Activated T-cell treated with anti-CD3 and anti-CD28 coated beads for 1 hour (primary cell): ENCODE measurements around the gene NAA38.
A peak's percentile ranks its signal among the peaks of the same experiment; 100 is the strongest.
"Not testable (repeated sequence)": the region's sequence is repeated elsewhere in the genome, so short reads cannot be mapped to it uniquely, and the experiment has no call there.

Source experiments
- DNase-seq: peaks from one replicate; pipeline ENCODE4 v3.0.0-alpha.2; 2020; ENCODE audit warnings: low read depth

NAA38 gene

GRCh38 chr17:7882068-7882467 is 24.7 kb upstream of the NAA38 start:
- DNase-seq = no peak

DNA sequence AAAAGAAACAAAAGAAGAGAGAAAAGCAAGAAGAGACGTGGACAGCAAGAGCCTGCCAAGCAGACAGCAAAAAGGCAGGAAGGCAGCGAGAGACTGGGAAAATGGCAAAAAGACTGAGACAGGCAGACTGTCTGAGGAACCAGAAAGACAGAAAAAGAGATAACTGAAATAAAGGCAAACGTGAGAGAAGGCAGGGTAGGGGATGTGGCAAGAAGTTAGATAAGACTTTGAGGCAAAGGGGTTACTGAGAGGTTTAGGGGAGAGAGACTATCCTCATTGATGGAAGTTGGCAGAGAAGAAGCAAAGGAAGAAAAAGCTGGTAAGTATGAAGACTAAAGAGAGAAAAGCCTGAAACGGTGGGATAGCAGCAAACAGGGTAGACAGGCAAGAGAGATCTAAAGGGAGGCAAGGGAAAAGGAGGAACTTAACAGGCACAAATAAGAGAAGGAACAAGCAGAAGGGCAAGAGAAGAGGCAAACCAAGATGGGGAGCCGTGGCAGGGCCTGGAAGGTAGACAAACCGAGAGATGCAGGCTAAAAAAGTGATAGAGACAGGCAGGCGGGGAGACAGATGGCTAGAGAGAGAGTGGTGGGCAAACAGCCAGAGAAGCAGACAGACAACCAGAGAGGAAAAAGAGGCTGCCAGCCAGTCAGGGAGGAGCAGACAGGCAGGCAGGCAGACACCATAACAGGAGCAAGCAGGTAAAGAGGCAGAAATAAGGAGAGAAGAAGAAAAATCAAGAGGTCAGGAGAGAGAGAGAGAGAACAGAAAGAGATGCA is 24.1 kb upstream of the NAA38 start:
- no peak for DNase-seq

- no peak for DNase-seq
These were observed 22.9 kb upstream of the NAA38 start for GRCh38 chr17:7880076-7880868.

GRCh38 chr17:7878234-7878633 is 20.9 kb upstream of the NAA38 start:
- no peak for DNase-seq

DNA sequence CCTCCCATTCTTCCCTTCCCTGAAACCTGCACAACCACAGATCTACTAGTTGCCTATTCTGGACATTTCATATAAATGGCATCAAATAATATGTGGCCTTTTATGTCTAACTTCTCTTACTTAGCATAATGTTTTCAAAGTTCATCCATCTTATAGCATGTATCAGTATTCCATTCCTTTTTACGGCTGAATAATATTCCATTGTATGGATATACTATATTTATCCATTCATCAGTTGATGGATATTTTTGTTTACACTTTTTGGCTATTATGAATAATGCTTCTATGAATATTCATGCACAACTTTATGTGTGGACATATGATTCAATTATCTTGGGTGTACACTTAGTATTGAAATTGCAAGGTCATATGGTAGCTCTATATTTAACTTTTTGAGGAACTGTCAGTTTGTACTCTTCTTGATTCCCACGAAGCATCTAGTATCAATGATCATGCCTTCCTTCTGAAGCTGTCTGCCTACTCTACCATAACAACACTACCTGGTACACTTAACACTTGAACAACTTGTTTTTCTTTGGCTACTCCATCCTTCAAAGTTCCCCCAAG is 18.5 kb upstream of the NAA38 start:
- no peak for DNase-seq

GRCh38 chr17:7873051-7873450 is 15.7 kb upstream of the NAA38 start:
- DNase-seq = no peak

DNA sequence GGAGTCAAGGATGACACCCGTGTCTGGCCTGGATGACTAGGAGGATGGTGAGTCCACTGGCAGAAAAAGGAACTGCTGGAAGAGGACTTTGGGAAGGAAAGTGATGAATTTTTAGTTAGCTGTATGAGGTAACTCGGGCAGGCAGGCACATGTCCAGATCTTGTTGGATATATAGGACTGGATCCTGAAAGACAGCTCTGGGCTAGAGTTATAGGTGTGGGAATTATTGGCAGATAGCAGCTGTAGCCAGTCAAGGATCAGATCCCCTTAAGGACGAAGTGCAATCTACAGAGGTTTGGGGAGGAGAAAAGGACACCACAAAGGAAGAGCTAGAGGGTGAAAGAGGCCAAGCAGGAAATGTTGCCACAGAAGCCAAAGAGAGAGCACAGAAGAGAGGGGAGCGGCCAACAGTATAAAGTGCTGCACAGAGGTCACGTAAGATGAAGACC is 10.5 kb upstream of the NAA38 start:
- no peak for DNase-seq

DNA sequence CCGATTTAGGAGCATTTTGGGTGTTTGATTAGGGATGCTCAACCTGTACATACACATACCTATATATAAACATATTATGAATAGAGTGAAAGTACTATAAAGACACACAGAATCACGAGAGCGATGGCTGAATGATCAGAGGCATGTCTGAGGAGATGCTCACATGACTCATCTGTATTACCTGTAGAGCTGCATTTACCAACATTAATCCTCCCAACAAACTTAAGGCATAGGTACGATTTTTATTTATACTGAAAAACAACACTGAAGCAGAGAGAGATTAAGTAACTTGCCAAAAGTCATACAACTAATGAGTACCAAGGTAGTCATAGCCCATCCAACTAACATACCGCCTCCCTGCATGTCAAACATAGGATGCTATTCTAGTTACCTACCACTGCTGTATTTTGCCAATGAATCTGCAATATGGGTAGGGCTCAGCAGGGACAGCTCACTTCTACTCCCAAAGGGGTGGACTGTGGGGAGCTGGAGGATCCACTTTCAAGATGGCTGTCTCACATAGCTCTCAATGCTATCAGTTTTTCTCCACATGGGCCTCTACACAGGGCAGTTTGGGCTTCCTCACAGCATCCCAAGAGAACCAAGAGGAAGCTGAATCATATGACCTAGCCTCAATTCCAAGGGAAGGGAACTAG is 7.8 kb upstream of the NAA38 start:
- DNase-seq = no peak

- not testable (repeated sequence) for DNase-seq
These were observed 7.0 kb upstream of the NAA38 start for GRCh38 chr17:7864384-7864783.

- DNase-seq = no peak
These were observed 5.5 kb upstream of the NAA38 start for GRCh38 chr17:7862692-7863437.

- no peak for DNase-seq
These were observed 1.7 kb upstream of the NAA38 start for GRCh38 chr17:7859028-7859427.

DNA sequence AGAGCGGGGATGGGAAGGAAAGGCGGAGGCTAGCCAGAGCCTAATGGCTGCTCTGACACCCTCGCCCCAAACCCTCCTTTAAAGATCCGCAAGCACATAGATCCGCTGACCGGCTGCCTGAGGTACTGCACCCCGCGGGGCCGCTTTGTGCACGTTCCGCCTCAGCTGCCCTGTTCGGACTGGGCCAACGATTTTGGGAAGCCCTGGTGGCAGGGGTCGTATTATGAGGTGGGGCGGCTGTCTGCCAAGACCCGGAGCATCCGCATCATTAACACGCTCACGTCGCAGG is 1.1 kb upstream of the NAA38 start:
- DNase-seq = no peak

DNA sequence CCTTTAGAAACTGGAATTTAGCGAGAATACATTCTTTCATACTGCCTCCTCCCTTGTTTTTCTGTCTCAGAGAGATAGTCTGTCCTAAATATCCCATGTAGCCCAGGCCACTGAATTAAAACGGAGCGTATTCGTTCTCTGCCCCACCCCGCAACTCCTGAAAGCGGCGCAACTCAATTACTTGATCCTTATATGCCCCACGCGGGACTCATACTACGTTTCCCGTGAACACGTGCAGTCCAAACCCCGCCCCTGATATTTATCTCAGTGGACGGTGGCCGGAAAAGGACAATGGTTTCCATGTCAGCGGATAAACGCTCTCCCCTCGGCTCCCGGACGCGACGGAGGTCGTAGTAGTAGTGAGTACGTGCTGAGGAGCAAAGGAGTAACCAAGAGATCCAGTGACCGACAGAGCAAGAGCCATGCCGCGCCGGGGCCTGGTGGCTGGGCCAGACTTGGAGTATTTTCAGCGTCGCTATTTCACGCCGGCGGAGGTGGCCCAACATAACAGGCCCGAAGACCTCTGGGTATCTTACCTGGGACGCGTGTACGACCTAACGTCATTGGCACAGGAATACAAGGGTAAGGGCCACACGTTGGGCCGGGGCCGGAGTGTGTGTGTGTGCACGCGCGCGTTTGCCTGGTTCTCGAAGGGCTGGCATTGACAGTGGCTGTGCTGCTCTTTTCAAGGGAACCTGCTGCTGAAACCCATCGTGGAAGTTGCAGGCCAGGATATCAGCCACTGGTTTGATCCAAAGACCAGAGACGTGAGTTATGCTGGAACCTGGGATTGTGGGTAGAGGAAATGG is 558 bp upstream of the NAA38 start, which contains the start of gene CYB5D1:
Gene CYB5D1 (plus strand): TSS at position 291 of the 809 bp plus-strand sequence. CDS start 132 bp downstream, at position 423.
- DNase-seq = peak; percentile 81

DNA sequence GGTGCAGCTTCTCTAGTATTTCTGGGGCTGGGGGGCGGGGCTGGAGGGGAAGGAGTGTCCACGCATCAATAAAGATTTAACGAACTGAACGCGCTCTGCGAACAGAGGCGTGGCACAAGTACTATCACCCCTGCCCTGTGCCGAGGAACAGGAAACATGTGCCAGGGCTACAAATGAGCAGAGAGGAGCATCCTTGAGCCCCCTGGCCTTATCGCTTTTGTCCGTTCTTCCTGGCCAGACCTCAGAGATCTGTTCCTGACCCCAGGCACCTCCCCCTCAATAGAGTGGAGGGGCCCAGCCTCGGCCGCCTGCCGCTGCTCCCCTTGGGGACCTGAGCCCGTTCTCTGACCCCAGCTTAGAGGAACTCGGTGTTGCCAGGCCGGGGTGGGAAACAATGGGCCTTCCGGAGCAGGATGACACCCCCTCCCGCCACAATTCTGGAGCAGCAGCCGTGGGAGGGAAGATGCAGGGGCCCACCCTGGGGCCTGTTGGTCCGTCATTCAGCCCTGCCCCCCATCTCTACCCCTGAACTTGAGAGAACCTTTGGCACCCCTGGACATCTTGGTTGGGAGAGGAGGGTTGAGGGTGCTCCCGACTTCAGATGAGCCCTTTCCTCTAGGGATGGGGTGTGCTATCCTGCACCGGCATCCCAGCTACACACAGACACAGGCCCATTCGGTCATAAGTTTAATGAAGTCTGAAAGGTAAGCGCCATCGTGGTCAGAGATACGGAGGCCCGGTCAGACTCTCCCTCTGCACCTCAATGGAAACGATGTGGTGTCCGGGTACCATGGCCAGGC is 1.1 kb downstream of the NAA38 start:
- DNase-seq = no peak

- no peak for DNase-seq
These were observed 1.7 kb downstream of the NAA38 start for GRCh38 chr17:7855660-7856010.

DNA sequence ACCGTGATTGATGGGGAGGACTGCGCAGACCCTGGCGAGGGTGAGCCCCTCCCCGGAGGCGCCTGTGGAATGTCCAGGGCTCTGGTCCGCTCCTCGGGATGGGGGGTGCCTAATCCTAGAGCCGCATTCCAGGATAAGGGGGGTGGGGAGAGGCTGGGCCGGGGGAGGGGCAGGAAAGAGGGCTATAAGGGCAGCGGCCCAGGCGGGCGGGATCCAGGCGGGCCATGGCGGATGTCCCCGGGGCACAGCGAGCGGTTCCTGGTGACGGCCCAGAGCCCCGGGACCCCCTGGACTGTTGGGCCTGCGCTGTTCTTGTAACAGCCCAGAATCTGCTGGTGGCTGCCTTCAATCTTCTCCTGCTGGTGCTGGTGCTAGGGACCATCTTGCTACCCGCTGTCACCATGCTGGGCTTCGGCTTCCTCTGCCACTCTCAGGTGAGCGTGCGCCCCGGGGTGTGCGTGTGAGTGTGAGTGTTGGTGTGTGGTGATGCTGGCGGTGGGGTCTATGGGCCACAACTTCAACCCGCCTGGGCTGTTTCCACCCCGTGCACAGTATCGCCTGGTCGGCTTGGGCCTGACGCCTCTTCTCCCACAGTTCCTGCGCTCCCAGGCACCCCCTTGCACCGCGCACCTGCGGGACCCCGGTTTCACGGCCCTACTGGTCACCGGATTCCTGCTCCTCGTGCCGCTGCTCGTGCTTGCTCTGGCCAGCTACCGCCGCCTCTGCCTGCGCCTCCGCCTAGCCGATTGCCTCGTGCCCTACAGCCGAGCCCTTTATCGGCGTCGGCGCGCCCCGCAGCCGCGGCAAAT is 2.3 kb downstream of the NAA38 start, which contains the start of gene TMEM88:
Gene TMEM88 (plus strand): TSS at position 216 of the 809 bp plus-strand sequence. CDS start 9 bp downstream, at position 225.
- peak; percentile 39 for DNase-seq

GRCh38 chr17:7854078-7854777 is 3.1 kb downstream of the NAA38 start:
- no peak for DNase-seq

- DNase-seq = no peak
These were observed 3.7 kb downstream of the NAA38 start for GRCh38 chr17:7853691-7854038.
